Measurements from ENCODE around the gene BAD. TPM values are rescaled to one million over a fixed set of nuclear protein-coding genes. Genes with fewer than 3 reads are reported as not detected.

The BAD gene
- total RNA-seq, 1 experiment from 2014 or later = 19.3 TPM

- in situ Hi-C loops (cut with HindIII; ENCODE audit: low pct_unique_long_range_greater_than_20kb, low sequenced_read_pairs) = no loop called here
- DNase-seq (ENCODE audit: low read depth, low spot score) = no peak
Measured at GRCh38 chr11:64267207-64267945, 17.1 kb downstream of the BAD start.

GRCh38 chr11:64266339-64266738 is 18.1 kb downstream of the BAD start:
- DNase-seq (ENCODE audit: low read depth, low spot score) = no peak
- in situ Hi-C loops (cut with HindIII; ENCODE audit: low pct_unique_long_range_greater_than_20kb, low sequenced_read_pairs) = no loop called here

DNA sequence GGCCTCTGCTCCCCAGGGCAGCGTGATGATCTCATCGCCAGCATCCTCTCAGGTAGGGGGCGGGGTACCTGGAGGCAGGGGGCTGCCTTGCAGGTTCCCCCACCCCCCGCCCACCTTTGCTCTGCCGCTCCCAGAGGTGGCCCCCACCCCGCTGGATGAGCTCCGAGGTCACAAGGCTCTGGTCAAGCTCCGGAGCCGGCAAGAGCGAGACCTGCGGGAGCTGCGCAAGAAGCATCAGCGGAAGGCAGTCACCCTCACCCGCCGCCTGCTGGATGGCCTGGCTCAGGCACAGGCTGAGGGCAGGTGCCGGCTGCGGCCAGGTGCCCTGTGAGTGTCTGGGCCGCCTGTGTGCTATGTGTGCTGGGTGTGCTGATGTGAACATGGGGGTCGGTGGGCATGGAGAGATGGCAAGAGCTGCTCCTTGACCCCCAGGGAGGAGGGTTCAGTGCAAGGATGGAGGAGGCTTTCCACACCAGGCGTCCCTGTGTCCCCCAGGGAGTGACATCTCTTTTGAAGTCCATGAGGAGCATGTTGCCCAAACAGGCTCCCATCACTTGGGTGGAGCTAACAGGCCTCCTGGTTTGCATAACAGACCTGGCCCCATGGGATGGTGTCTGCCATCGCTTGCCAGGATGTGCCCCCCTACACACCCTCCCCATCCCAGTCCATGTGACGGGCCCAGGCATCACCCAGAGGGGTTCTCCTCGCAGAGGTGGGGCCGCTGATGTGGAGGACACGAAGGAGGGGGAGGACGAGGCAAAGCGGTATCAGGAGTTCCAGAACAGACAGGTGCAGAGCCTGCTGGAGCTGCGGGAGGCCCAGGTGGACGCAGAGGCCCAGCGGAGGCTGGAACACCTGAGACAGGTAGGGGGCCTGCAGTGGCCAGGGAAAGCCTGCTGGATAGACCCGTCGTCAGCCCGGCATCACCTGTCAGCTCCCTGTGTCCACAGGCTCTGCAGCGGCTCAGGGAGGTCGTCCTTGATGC is 19.0 kb downstream of the BAD start:
- in situ Hi-C loops (cut with HindIII; ENCODE audit: low pct_unique_long_range_greater_than_20kb, low sequenced_read_pairs) = no loop called here
- DNase-seq (ENCODE audit: low read depth, low spot score) = no peak

- in situ Hi-C loops (cut with HindIII; ENCODE audit: low pct_unique_long_range_greater_than_20kb, low sequenced_read_pairs) = no loop called here
- DNase-seq (ENCODE audit: low read depth, low spot score) = no peak
Measured at GRCh38 chr11:64264371-64264852, 20.1 kb downstream of the BAD start.

DNA sequence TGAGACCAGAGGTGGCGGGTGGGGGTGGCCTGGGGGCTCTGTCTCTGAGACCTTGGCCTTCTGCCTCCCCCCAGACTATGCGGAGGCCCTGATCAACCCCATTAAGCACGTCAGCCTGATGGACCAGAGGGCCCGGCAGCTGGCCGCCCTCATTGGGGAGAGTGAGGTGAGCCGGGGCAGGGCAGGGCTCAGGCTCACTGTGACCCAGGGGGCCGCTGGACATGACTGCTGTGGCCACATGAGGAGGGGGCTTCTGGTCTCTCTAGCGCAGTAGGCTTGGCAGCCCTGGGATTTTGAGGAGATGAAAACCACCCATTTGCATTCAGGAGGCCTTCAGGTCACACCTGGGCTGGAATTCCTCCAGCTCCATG is 20.5 kb downstream of the BAD start:
- no peak for DNase-seq (ENCODE audit: low read depth, low spot score)
- in situ Hi-C loops (cut with HindIII; ENCODE audit: low pct_unique_long_range_greater_than_20kb, low sequenced_read_pairs) = no loop called here

- in situ Hi-C loops (cut with HindIII; ENCODE audit: low pct_unique_long_range_greater_than_20kb, low sequenced_read_pairs) = no loop called here
- no peak for DNase-seq (ENCODE audit: low read depth, low spot score)
Measured at GRCh38 chr11:64263021-64263946, 21.2 kb downstream of the BAD start.

DNA sequence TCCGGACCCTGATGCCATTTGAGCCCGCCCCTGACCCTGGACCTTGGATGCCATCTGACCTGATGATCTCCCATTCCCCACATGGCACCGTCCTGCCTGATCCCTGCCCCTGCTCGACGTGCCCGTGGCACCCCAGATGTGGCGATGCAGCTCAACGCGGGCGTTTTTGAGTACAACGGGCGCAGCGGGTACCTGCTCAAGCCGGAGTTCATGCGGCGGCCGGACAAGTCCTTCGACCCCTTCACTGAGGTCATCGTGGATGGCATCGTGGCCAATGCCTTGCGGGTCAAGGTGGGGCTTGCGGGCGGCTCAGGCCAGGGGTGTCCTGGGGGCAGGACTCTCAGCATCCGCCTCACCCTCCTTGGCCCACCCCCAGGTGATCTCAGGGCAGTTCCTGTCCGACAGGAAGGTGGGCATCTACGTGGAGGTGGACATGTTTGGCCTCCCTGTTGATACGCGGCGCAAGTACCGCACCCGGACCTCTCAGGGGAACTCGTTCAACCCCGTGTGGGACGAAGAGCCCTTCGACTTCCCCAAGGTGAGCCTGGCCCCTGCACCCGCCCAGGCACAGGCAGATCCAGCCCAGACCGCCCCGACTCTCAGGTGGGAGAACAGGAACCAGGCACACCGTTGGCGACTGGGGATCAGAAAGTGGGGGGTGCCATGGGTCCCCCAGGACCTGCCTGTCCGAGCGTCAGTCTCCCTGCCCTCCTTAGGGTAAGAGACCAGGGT is 22.0 kb downstream of the BAD start:
- in situ Hi-C loops (cut with HindIII; ENCODE audit: low pct_unique_long_range_greater_than_20kb, low sequenced_read_pairs) = no loop called here
- DNase-seq (ENCODE audit: low read depth, low spot score) = no peak

GRCh38 chr11:64261556-64262080 is 22.8 kb downstream of the BAD start:
- in situ Hi-C loops (cut with HindIII; ENCODE audit: low pct_unique_long_range_greater_than_20kb, low sequenced_read_pairs) = no loop called here
- DNase-seq (ENCODE audit: low read depth, low spot score) = no peak

DNA sequence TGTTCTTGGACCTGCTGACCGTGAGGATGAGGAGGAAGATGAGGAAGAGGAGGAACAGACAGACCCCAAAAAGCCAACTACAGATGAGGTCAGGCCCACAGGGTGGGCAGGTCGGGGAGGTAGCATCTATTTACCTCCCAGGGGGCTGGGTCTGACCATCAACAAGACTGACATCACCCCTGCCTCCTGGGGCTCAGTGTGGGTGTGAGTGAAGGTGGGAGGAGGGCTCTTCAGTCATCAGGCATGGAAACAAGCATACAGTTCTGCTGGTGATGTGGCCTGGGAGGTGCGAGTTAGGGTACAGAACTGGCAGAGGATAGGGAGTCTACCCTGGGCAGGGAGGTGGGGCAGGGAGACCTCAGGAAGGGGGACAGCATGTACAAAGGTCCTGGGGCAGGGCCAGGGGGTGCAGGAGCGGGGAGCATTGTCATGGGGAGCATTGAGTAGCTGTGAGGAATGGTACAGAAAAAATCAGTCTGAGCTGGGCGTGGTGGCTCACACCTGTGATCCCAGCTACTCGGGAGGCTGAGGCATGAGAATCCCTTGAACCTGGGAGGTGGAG is 24.2 kb downstream of the BAD start:
- in situ Hi-C loops (cut with HindIII; ENCODE audit: low pct_unique_long_range_greater_than_20kb, low sequenced_read_pairs) = no loop called here
- no peak for DNase-seq (ENCODE audit: low read depth, low spot score)

- no peak for DNase-seq (ENCODE audit: low read depth, low spot score)
- in situ Hi-C loops (cut with HindIII; ENCODE audit: low pct_unique_long_range_greater_than_20kb, low sequenced_read_pairs) = no loop called here
Measured at GRCh38 chr11:64259533-64260067, 24.9 kb downstream of the BAD start.

- in situ Hi-C loops (cut with HindIII; ENCODE audit: low pct_unique_long_range_greater_than_20kb, low sequenced_read_pairs) = no loop called here
- no peak for DNase-seq (ENCODE audit: low read depth, low spot score)
Measured at GRCh38 chr11:64258946-64259532, 25.4 kb downstream of the BAD start.

GRCh38 chr11:64258356-64258755 is 26.1 kb downstream of the BAD start:
- in situ Hi-C loops (cut with HindIII; ENCODE audit: low pct_unique_long_range_greater_than_20kb, low sequenced_read_pairs) = no loop called here
- DNase-seq (ENCODE audit: low read depth, low spot score) = no peak

GRCh38 chr11:64256300-64256699 is 28.2 kb downstream of the BAD start:
- in situ Hi-C loops (cut with HindIII; ENCODE audit: low pct_unique_long_range_greater_than_20kb, low sequenced_read_pairs) = no loop called here

GRCh38 chr11:64255135-64256128 is 29.0 kb downstream of the BAD start:
- in situ Hi-C loops (cut with HindIII; ENCODE audit: low pct_unique_long_range_greater_than_20kb, low sequenced_read_pairs) = no loop called here
- no peak for DNase-seq (ENCODE audit: low read depth, low spot score)

More at GRCh38 chr11:64256300-64256699, 28.2 kb downstream of the BAD start:
- no peak for DNase-seq (ENCODE audit: low read depth, low spot score)

- in situ Hi-C loops (cut with HindIII; ENCODE audit: low pct_unique_long_range_greater_than_20kb, low sequenced_read_pairs) = no loop called here
- no peak for DNase-seq (ENCODE audit: low read depth, low spot score)
Measured at GRCh38 chr11:64254326-64254725, 30.1 kb downstream of the BAD start.

Measured in SK-MEL-5 (cell line).